IMR-90 (cell line): ENCODE measurements around the gene RAB39A. TPM values are rescaled to one million over a fixed set of nuclear protein-coding genes. Genes with fewer than 3 reads are reported as not detected.

Source experiments
- ELK1 ChIP-seq: fragments of 150-350 bp; IDR thresholded peaks from 2 replicates; pipeline ENCODE4 v1.6.1; 2016; ENCODE audit warnings: low read depth, mild to moderate bottlenecking, low read length, moderate library complexity, borderline replicate concordance
- MAZ ChIP-seq: IDR thresholded peaks from 2 replicates; pipeline ENCODE4 v1.6.1; 2012; ENCODE audit warnings: low read depth, mild to moderate bottlenecking, low read length, improper control_type of control experiment, moderate library complexity, borderline replicate concordance
- MXI1 ChIP-seq: IDR thresholded peaks from 2 replicates; pipeline ENCODE4 v1.6.1; 2012; ENCODE audit warnings: low read depth, mild to moderate bottlenecking, low read length, moderate library complexity, borderline replicate concordance
- POLR2A ChIP-seq: IDR thresholded peaks from 2 replicates; pipeline ENCODE4 v1.6.1; 2012; ENCODE audit warnings: mild to moderate bottlenecking, low read depth, low read length
- polyA plus RNA-seq, 3 experiments: library from polyadenylated mRNA; depleted of rRNA; stranded (reverse); fragments of >200 nt; gene quantifications; 2 replicates each; pipeline ENCODE4 v1.2.3, GENCODE V29; 2012; ENCODE audit warnings: low replicate concordance in 1 of 3
- total RNA-seq: library from RNA; depleted of rRNA; stranded (reverse); fragments of >200 nt; gene quantifications from 2 replicates; pipeline ENCODE4 v1.2.3, GENCODE V29; 2012; rRNA removed

Gene RAB39A
- total and polyA plus RNA-seq, 2 of the 4 experiments (the other 2 are of a cell fraction) = not detected

DNA sequence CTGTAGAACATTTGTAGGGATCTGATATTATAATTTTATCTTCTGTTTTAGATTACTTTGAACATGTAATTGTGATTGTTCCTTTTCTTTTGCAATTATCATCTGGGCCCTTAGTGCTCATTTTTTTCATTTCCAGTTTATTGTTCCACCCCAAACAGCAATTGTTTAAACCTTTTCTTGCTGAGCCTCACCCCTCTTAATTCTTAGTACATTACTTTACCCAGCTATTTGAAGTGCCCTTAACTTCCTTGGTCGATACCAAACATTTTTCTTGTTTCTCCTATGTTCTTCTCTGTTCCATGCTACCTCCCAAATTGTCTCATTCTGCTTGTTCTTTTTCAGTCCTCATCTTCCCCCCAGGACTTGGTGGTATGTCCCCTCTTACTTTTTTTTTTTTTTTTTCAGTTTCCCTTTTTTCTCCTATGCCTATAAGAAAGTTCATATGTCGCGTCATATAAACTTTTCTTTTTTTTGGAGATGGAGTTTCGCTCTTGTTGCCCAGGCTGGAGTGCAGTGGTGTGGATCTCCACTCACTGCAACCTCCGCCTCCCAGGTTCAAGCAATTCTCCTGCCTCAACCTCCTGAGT is 84.0 kb downstream of the RAB39A start (continued):
- TF ChIP-seq MXI1 (no peak), POLR2A (no peak), ELK1 (no peak), MAZ (no peak)

Other genes starting within 250 kb of the RAB39A start
- not detected in 2 replicates for gene SLN, start 216.4 kb upstream of the RAB39A start, total RNA-seq
- not detected in 2 replicates for gene SLN, start 216.4 kb upstream of the RAB39A start, polyA plus RNA-seq (2012; rRNA removed)
- gene SLC35F2, start 69.7 kb upstream of the RAB39A start, total RNA-seq = 15.4 and 16.9 TPM in 2 replicates
- 4.7 and 4.9 TPM in 2 replicates for gene SLC35F2, start 69.7 kb upstream of the RAB39A start, polyA plus RNA-seq (2012; rRNA removed)
- 31.0 and 49.7 TPM in 2 replicates for gene CUL5, start 80.5 kb downstream of the RAB39A start, total RNA-seq
- gene CUL5, start 80.5 kb downstream of the RAB39A start, polyA plus RNA-seq (2012; rRNA removed) = 6.5 and 8.8 TPM in 2 replicates
- 57.7 and 87.2 TPM in 2 replicates for gene ACAT1, start 193.1 kb downstream of the RAB39A start, total RNA-seq
- gene ACAT1, start 193.1 kb downstream of the RAB39A start, polyA plus RNA-seq (2012; rRNA removed) = 54.1 and 59.9 TPM in 2 replicates